Fibroblast of pulmonary artery (primary cell): ENCODE data around the gene NAXE.
"Not testable (repeated sequence)": the region's sequence is repeated elsewhere in the genome, so short reads cannot be mapped to it uniquely, and the experiment has no call there.

Experiments used
- DNase-seq: peaks from one replicate; pipeline ENCODE4 v3.0.0-alpha.2; 2010; ENCODE audit warnings: low read depth
- H3K4me3 ChIP-seq: replicated peaks from 2 replicates; pipeline ENCODE4 v1.5.1; 2011; ENCODE audit warnings: low read depth, mild to moderate bottlenecking, control low read depth, low read length, moderate library complexity
- TF ChIP-seq, protein P1 (sequence below): IDR thresholded peaks from 2 replicates; pipeline ENCODE4 v1.5.1; 2011; ENCODE audit warnings: mild to moderate bottlenecking, control low read depth, low read length, inconsistent platforms; ENCODE audit errors: missing control alignments

Gene NAXE

DNA sequence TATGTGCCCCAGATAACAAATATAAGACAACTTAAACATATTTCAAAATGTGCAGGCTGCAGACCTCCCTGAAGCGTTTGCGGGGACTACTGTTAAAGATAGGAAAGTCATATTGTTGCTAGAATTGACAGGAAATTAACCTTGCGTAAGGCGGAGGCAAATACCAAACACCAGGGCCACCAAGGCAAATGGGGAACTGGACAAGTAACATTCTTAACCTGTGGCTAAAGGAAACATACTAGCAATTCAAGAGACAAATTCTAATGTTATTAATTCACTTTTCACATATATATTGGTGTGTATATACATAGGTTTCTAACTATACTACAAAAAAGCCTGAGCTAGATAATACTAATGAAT is 34.5 kb downstream of the NAXE start:
- DNase-seq, result no peak
- TF ChIP-seq, protein P1, sequence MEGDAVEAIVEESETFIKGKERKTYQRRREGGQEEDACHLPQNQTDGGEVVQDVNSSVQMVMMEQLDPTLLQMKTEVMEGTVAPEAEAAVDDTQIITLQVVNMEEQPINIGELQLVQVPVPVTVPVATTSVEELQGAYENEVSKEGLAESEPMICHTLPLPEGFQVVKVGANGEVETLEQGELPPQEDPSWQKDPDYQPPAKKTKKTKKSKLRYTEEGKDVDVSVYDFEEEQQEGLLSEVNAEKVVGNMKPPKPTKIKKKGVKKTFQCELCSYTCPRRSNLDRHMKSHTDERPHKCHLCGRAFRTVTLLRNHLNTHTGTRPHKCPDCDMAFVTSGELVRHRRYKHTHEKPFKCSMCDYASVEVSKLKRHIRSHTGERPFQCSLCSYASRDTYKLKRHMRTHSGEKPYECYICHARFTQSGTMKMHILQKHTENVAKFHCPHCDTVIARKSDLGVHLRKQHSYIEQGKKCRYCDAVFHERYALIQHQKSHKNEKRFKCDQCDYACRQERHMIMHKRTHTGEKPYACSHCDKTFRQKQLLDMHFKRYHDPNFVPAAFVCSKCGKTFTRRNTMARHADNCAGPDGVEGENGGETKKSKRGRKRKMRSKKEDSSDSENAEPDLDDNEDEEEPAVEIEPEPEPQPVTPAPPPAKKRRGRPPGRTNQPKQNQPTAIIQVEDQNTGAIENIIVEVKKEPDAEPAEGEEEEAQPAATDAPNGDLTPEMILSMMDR, result no peak
- no peak overlapping the region for H3K4me3 ChIP-seq

- TF ChIP-seq, protein P1, result peak; percentile 75
- H3K4me3 ChIP-seq, result no peak overlapping the region
- peak; percentile 68 for DNase-seq
These were observed 35.8 kb downstream of the NAXE start for GRCh38 chr1:156627313-156627880.

GRCh38 chr1:156629823-156630449 is 38.4 kb downstream of the NAXE start:
- no peak for DNase-seq
- TF ChIP-seq, protein P1, result no peak
- H3K4me3 ChIP-seq, result no peak overlapping the region

GRCh38 chr1:156631152-156631551 is 39.6 kb downstream of the NAXE start:
- not testable (repeated sequence) for H3K4me3 ChIP-seq, DNase-seq

GRCh38 chr1:156632355-156632754 is 40.8 kb downstream of the NAXE start:
- DNase-seq, result no peak
- TF ChIP-seq, protein P1, result no peak
- H3K4me3 ChIP-seq, result no peak overlapping the region

DNA sequence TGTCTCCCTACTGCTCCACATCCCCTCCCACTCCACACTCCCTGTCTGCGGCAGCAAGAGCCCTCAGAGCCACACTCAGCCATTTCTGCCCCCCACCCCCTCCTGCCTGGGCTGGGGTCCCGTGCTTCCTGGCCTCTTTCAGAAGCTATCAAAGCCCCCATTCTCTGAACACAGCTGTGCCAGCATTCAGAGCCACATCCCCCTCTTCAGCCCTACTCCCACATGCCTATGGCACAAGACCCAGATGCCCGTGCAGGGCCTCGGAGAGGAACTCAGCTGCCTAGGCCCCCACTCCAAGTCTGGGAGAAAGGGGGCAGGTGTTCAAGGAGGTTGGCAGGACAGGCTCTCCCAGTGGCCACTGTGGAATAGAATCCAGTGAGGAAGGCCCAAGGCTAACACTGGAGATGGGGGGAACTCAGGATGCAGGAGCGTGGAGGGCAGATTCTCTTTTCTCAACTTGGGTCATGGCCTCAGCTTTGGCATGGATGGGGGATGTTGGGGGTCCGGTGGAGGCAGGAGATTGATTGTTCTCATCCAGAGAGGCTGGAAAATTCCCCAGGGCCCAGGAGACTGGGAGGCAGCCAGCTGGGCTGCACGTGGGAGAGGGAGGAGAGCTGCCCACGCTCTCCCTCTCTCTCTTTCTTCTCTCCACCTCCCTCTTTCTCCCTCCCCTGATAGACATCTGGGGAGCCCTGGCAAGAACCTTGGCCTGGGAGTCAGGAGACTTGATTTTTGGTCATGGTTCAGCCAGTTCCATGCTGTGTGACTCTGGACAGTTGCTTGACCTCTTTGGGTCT is 46.8 kb downstream of the NAXE start:
- no peak for DNase-seq
- TF ChIP-seq, protein P1, result no peak
- H3K4me3 ChIP-seq, result no peak overlapping the region

GRCh38 chr1:156639601-156640101 is 48.1 kb downstream of the NAXE start:
- no peak for DNase-seq
- TF ChIP-seq, protein P1, result no peak
- no peak overlapping the region for H3K4me3 ChIP-seq
